Measurements from ENCODE around the gene RAB22A. TPM values are rescaled to one million over a fixed set of nuclear protein-coding genes. Genes with fewer than 3 reads are reported as not detected.

The RAB22A gene
- total RNA-seq, 1 donor from 2014 or later: 17.6 TPM

DNA sequence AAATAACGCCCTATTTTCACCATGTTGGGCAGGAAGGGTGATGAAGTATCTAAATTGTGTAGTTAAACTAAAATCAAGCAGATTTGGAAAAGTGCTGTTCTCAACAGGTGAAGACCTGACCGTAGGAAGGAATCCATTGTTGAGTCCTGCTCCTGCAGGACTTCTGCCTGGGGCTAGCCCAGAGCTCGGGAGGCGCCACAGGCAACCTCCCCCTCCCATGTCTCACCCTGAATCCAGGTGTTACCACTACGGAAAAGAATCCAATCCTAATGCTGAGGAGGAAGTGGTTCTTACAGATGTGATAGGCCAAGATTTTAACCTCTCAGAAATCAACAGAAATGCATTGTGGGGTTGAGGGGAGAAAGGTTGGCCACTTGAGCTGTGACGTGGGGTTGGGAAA, 30.2 kb downstream of the RAB22A start:
- TF ChIP-seq, protein P1, sequence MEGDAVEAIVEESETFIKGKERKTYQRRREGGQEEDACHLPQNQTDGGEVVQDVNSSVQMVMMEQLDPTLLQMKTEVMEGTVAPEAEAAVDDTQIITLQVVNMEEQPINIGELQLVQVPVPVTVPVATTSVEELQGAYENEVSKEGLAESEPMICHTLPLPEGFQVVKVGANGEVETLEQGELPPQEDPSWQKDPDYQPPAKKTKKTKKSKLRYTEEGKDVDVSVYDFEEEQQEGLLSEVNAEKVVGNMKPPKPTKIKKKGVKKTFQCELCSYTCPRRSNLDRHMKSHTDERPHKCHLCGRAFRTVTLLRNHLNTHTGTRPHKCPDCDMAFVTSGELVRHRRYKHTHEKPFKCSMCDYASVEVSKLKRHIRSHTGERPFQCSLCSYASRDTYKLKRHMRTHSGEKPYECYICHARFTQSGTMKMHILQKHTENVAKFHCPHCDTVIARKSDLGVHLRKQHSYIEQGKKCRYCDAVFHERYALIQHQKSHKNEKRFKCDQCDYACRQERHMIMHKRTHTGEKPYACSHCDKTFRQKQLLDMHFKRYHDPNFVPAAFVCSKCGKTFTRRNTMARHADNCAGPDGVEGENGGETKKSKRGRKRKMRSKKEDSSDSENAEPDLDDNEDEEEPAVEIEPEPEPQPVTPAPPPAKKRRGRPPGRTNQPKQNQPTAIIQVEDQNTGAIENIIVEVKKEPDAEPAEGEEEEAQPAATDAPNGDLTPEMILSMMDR (IDR thresholded peaks at IDR 0.05; ENCODE audit: insufficient read depth, low read length, severe bottlenecking): no peak
- Histone ChIP-seq H3K36me3 (ENCODE audit: control insufficient read depth, insufficient read depth, low read length) (peaks cover 2% of the 10 kb centered on the region), H3K27me3 (ENCODE audit: control insufficient read depth, insufficient read depth, low read length) (no peaks in the 10 kb centered on the region), H3K4me3 (ENCODE audit: low read depth, low read length) (no peak overlapping the region)
- DNase-seq (ENCODE audit: low read depth) (no peak), FAIRE-seq (no peak)

DNA sequence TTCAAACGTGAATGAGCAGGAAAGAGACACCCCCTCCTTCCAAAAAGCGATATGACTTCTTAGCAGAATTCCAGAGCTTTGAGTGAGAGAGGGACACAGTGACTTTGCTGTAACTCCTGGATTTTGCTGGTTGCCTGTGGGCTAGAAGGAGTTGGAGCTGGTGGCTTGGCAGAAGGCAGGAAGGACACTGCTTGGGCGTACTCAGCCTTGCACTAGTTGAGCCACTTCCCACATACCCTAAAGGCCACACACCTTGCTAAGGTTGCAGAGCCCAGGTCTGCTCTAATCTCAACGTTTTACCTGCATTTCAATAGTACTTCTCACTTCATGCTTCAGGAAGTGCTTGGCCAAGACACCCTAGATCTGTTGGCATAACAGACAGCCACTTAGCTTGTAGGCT, 30.6 kb downstream of the RAB22A start:
- Histone ChIP-seq H3K4me3 (ENCODE audit: low read depth, low read length) (no peak overlapping the region), H3K27me3 (ENCODE audit: control insufficient read depth, insufficient read depth, low read length) (no peaks in the 10 kb centered on the region), H3K36me3 (ENCODE audit: control insufficient read depth, insufficient read depth, low read length) (peaks cover 2% of the 10 kb centered on the region)
- TF ChIP-seq, protein P1 (IDR thresholded peaks at IDR 0.05; ENCODE audit: insufficient read depth, low read length, severe bottlenecking): no peak
- no peak for DNase-seq (ENCODE audit: low read depth)
- FAIRE-seq: no peak

DNA sequence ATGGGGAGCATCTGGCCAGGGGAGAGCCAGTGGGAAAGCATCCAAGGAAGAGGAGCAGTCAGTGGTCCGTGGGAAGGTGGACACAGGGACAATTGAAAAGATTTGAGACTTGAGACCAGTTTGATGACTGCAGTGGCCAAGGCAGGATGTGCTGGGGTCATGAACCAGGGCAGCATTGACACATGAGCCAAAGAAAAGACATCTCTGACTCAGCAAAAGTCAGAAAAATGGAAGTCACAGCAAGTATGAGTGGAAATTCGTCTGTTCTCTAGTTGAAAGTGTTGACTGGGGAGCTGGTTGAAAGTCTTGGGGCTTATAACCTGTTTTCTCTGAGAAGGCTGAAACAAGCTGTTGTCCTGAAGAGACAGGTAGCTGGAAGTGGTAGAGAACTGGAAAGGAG, 31.3 kb downstream of the RAB22A start:
- no peak overlapping the region for H3K4me3 ChIP-seq (ENCODE audit: low read depth, low read length)
- peaks cover 7% of the 10 kb centered on the region for H3K36me3 ChIP-seq (ENCODE audit: control insufficient read depth, insufficient read depth, low read length)
- FAIRE-seq (no peak), DNase-seq (ENCODE audit: low read depth) (peak; percentile 28)
- H3K27me3 ChIP-seq (ENCODE audit: control insufficient read depth, insufficient read depth, low read length): no peaks in the 10 kb centered on the region
- TF ChIP-seq, protein P1 (IDR thresholded peaks at IDR 0.05; ENCODE audit: insufficient read depth, low read length, severe bottlenecking): no peak

DNA sequence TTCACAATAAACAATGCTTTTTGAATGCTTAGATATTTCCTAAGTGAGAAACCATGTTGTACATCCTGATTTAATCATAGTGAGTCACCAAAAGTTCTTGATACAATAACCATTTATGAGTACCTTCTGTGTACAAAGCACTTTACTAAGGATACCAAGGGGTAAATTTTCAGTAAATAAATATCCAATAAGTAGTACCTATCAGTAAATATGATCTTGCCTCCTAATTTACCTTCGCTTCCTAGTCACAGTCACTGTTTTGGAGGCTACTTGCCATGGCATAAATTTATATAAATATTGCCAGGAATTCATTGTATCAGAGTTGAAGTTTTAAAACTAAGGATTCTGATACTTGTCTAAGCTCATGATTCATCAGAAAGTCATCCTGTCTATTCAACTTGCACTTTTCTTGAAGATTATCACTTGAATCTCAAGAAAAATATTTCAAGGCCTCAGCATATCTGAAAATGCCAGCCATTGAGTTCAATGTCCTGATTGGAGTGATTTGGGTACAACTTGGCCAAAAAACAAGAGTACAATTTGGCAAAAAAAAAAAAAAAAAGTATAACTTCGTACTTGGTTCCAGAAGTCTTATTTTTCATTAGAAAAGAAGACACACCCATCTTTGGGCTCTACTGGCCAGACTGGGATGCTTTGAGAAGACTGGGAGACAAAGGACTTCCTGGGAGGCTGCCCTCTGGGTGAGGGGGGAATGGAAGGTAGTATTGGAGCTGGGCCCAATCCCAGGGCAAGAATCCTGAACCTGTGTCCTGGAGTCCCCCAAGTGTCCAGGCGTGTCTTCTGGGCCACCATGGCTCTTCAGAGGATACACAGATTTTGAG, 32.8 kb downstream of the RAB22A start:
- FAIRE-seq: no peak
- no peak overlapping the region for H3K4me3 ChIP-seq (ENCODE audit: low read depth, low read length)
- H3K36me3 ChIP-seq (ENCODE audit: control insufficient read depth, insufficient read depth, low read length): peaks cover 12% of the 10 kb centered on the region
- peak; percentile 93 for DNase-seq (ENCODE audit: low read depth)
- TF ChIP-seq, protein P1 (IDR thresholded peaks at IDR 0.05; ENCODE audit: insufficient read depth, low read length, severe bottlenecking): no peak
- no peaks in the 10 kb centered on the region for H3K27me3 ChIP-seq (ENCODE audit: control insufficient read depth, insufficient read depth, low read length)

DNA sequence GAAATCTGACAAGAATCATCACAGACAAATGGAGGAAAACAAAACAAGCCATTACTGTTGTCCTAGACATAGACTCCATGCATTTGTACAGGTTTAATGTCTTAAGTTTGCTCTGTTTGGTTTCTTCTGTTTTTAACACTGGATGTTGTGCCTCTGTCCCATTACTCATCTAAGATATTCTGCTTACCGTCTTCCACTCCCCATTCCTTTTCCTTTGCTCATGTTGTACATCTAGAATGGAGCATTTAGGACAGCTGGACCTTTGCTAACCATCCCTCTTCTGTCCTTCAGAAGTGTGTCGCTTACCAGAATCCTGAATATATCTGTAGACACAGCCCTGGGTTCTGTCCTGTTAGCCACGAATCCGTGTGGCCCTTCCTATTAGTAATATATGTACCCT, 35.2 kb downstream of the RAB22A start:
- FAIRE-seq (no peak), DNase-seq (ENCODE audit: low read depth) (peak; percentile 52)

More for the DNA sequence above, 35.2 kb downstream of the RAB22A start:
- TF ChIP-seq, protein P1 (IDR thresholded peaks at IDR 0.05; ENCODE audit: insufficient read depth, low read length, severe bottlenecking): no peak
- peaks cover 12% of the 10 kb centered on the region for H3K36me3 ChIP-seq (ENCODE audit: control insufficient read depth, insufficient read depth, low read length)
- H3K27me3 ChIP-seq (ENCODE audit: control insufficient read depth, insufficient read depth, low read length): no peaks in the 10 kb centered on the region
- H3K4me3 ChIP-seq (ENCODE audit: low read depth, low read length): no peak overlapping the region

Data from bronchial epithelial cell (primary cell).